Muscle layer of colon (tissue), 2 donors: ENCODE results near the gene PCDH19.

Source experiments
- H3K27ac ChIP-seq: one replicate; pipeline ENCODE4 v1.7.0; 2013; ENCODE audit warnings: low read depth, mild to moderate bottlenecking, low read length, moderate library complexity
- H3K27me3 ChIP-seq, 2 donors: one replicate each; pipeline ENCODE4 v1.7.0; 2013; ENCODE audit warnings: low read length in 2 of 2, mild to moderate bottlenecking in 2 of 2; ENCODE audit not compliant: insufficient read depth in 2 of 2, control insufficient read depth in 1 of 2
- H3K36me3 ChIP-seq: one replicate; pipeline ENCODE4 v1.7.0; 2013; ENCODE audit warnings: mild to moderate bottlenecking, low read length; ENCODE audit not compliant: insufficient read depth
- H3K4me1 ChIP-seq: one replicate; pipeline ENCODE4 v1.7.0; 2013; ENCODE audit warnings: mild to moderate bottlenecking, low read length; ENCODE audit not compliant: insufficient read depth
- H3K4me3 ChIP-seq, 2 donors: one replicate each; pipeline ENCODE4 v1.7.0; 2013; ENCODE audit warnings: low read length in 2 of 2, low read depth in 1 of 2, mild to moderate bottlenecking in 1 of 2, moderate library complexity in 1 of 2
- H3K9ac ChIP-seq: one replicate; pipeline ENCODE4 v1.7.0; 2013; ENCODE audit warnings: low read length
- H3K9me3 ChIP-seq: one replicate; pipeline ENCODE4 v1.7.0; 2013; ENCODE audit warnings: mild to moderate bottlenecking, low read length
- donor health status: abdominal sarcoma.
- donor health status: Adenocarcinoma of cecum.

The PCDH19 gene

GRCh38 chrX:100413229-100413628, 3.2 kb upstream of the PCDH19 start:
- H3K4me3 ChIP-seq, result no peak overlapping the region
- H3K4me1 ChIP-seq, result peaks cover 4% of the 10 kb centered on the region
- no peak overlapping the region for H3K9ac ChIP-seq
- H3K27me3 ChIP-seq, result peaks cover 25 to 41% of the 10 kb centered on the region in 2 donors
- no peak overlapping the region for H3K27ac ChIP-seq
- H3K9me3 ChIP-seq, result no peaks in the 10 kb centered on the region
- no peaks in the 10 kb centered on the region for H3K36me3 ChIP-seq

DNA sequence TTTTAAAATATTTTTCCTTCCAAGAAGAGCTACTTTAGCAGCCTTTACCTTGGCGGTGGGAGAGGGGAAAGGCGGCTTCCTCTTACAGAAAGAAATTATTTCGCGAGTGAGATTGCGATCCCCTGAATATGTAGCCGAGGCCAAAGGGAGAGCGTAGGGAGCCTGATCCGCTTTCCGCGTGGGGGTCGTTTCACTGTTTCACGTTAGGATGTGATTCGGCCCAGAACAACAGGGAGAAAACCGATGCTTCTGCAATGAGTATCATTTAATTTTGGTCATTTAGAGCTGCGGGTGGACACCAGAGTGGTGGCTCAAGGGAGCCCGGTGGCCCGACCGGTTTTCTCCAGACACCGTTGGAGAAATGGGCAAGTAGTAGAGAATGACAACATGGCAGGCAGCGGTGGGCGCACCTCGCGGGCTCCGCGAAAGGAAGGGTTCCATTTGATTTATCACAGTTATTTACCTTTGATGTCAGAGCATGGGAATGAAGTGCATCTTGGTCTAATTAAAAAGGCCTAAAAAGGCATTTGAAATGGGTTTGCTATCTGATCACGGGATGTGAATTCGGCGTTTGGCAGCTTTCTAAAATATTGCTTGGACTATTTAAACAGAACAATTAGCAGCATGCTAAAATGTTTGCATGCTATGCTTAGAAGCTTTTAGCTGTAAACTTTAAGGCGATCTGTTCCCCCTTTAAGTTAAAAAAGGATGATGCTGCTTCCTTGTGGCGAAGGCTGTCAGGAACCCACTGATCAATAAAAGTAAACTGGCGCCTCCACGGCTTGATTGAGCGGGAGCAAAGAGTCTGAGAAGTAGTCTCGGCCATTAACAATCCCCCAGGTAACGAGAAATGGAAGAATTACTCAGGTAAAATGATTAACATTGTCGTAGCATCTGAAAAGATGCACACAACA, 2.0 kb upstream of the PCDH19 start:
- Histone ChIP-seq H3K27me3 (peaks cover 31 to 53% of the 10 kb centered on the region in 2 donors), H3K9me3 (no peaks in the 10 kb centered on the region), H3K27ac (no peak overlapping the region), H3K4me1 (peaks cover 4% of the 10 kb centered on the region), H3K4me3 (no peak overlapping the region), H3K9ac (no peak overlapping the region), H3K36me3 (no peaks in the 10 kb centered on the region)

GRCh38 chrX:100410901-100411801, 1.1 kb upstream of the PCDH19 start:
- H3K27ac ChIP-seq, result no peak overlapping the region
- no peak overlapping the region for H3K4me3 ChIP-seq
- H3K4me1 ChIP-seq, result peaks cover 4% of the 10 kb centered on the region
- peaks cover 40 to 62% of the 10 kb centered on the region in 2 donors for H3K27me3 ChIP-seq
- H3K9ac ChIP-seq, result no peak overlapping the region
- no peaks in the 10 kb centered on the region for H3K36me3 ChIP-seq
- H3K9me3 ChIP-seq, result no peaks in the 10 kb centered on the region

DNA sequence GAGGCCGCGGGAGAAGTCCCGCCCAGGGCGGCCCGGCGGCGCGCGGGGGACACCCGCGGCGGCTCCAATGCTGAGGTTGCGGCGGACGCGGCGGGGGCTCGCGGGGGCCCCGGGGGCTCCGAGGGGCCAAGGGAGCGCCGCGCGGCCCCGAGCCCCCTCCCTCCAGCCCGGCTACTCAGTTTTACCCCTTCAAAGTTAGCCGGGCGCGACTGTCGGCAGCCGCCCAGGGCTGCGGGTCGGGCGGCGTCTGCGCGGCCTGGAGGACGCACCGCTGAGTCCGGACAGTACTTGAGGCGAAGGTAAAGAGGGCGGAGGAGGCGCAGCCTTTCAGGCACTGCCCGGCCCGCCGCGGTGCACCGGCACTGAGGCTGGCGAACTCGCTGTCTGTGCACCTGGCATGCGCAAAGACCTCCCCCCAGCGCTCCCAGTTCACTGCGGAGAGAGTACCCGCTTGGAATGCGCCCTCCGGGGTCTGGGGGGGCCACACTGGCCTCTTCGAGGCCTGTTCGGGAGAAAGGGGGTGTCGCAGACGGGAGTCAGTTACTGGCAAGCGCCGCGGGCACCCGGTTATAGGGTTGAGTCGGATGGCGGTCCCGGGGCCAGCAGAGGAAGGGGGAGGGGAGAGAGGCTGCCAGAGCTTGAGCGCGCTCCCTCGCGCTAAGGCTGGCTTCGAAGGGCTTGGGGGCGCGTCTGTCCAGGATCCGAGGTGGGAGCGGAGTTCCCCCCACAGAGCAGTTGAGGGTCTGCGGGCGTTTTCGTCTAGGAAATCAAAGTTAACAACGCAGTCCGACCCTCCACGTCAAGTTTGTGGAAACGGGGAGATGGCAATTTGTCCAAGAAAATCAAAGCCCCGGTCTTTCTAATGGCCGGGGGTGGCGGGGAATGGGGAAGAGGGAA, 1.1 kb downstream of the PCDH19 start:
- no peaks in the 10 kb centered on the region for H3K36me3 ChIP-seq
- peak overlapping the region in 1 of 2 donors; percentile 21 for H3K4me3 ChIP-seq
- H3K27me3 ChIP-seq, result peaks cover 57 to 84% of the 10 kb centered on the region in 2 donors
- H3K27ac ChIP-seq, result no peak overlapping the region
- H3K9ac ChIP-seq, result no peak overlapping the region
- peaks cover 4% of the 10 kb centered on the region for H3K4me1 ChIP-seq
- no peaks in the 10 kb centered on the region for H3K9me3 ChIP-seq

- Histone ChIP-seq H3K9me3 (no peaks in the 10 kb centered on the region), H3K27me3 (peaks cover 57 to 84% of the 10 kb centered on the region in 2 donors), H3K27ac (no peak overlapping the region), H3K9ac (no peak overlapping the region), H3K36me3 (no peaks in the 10 kb centered on the region), H3K4me3 (peak overlapping the region in 1 of 2 donors; percentile 14), H3K4me1 (peaks cover 4% of the 10 kb centered on the region)
Measured at GRCh38 chrX:100407784-100408712, 2.0 kb downstream of the PCDH19 start.

DNA sequence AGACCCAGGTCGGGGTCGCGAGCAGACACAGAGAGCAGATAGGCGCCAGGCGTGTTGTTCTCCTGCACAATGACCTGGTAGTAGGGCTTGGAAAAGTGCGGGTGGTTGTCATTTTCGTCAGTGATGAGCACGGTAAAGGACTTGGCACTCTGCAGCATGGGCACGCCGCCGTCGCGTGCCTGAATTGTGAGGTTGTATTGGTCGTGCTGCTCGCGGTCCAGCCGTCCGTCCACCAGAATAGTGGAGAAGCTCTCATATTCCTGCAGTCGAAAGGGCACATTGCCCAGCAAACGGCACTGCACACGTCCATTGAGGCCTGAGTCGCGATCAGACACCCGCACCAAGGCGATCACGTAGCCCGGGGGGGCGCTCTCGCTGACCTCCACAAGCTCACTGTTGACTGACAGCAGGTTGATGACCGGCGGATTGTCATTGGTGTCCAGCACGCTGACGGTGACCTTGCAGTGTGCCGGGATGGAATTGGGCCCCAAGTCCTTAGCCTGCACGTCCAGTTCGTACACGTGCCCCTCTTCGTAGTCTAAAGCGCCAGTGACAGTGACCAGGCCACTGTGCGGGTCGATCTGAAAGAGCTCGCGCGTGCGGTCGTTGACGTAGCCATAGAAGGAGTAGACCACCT, 2.8 kb downstream of the PCDH19 start:
- Histone ChIP-seq H3K9me3 (no peaks in the 10 kb centered on the region), H3K9ac (no peak overlapping the region), H3K4me3 (peak overlapping the region in 1 of 2 donors; percentile 14), H3K36me3 (no peaks in the 10 kb centered on the region), H3K27ac (no peak overlapping the region), H3K4me1 (peaks cover 4% of the 10 kb centered on the region), H3K27me3 (peaks cover 49 to 77% of the 10 kb centered on the region in 2 donors)

GRCh38 chrX:100405424-100405823, 4.6 kb downstream of the PCDH19 start:
- Histone ChIP-seq H3K9me3 (no peaks in the 10 kb centered on the region), H3K9ac (no peak overlapping the region), H3K4me3 (no peak overlapping the region), H3K27ac (no peak overlapping the region), H3K27me3 (peaks cover 33 to 65% of the 10 kb centered on the region in 2 donors), H3K36me3 (no peaks in the 10 kb centered on the region), H3K4me1 (peaks cover 4% of the 10 kb centered on the region)

GRCh38 chrX:100404851-100405250, 5.2 kb downstream of the PCDH19 start:
- H3K27me3 ChIP-seq, result peaks cover 33 to 66% of the 10 kb centered on the region in 2 donors
- H3K36me3 ChIP-seq, result no peaks in the 10 kb centered on the region
- H3K9ac ChIP-seq, result no peak overlapping the region
- no peaks in the 10 kb centered on the region for H3K9me3 ChIP-seq
- H3K4me1 ChIP-seq, result peaks cover 4% of the 10 kb centered on the region
- no peak overlapping the region for H3K4me3 ChIP-seq
- no peak overlapping the region for H3K27ac ChIP-seq

DNA sequence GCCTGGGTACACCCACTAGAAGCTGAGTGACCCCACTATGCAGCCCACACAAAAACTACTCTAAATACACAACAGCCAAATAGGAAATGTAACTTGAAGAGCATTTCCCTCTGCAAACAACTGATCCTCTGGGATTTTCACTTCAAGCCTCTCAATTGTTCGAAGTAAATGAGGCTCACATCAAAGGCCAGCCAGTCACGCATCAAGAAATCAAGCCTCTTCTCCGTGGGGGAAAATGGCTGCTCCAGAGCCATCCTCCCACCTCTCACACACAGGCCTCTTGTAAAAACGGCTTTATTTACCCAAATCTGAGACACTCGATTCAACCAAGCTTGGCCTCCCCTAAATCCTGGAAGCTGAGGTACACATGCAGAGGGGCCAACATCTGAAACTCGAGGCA, 14.3 kb downstream of the PCDH19 start:
- peaks cover 0 to 26% of the 10 kb centered on the region in 2 donors for H3K27me3 ChIP-seq
- H3K4me1 ChIP-seq, result no peaks in the 10 kb centered on the region
- H3K27ac ChIP-seq, result no peak overlapping the region
- H3K9me3 ChIP-seq, result no peaks in the 10 kb centered on the region
- H3K36me3 ChIP-seq, result no peaks in the 10 kb centered on the region
- H3K9ac ChIP-seq, result no peak overlapping the region
- H3K4me3 ChIP-seq, result no peak overlapping the region

DNA sequence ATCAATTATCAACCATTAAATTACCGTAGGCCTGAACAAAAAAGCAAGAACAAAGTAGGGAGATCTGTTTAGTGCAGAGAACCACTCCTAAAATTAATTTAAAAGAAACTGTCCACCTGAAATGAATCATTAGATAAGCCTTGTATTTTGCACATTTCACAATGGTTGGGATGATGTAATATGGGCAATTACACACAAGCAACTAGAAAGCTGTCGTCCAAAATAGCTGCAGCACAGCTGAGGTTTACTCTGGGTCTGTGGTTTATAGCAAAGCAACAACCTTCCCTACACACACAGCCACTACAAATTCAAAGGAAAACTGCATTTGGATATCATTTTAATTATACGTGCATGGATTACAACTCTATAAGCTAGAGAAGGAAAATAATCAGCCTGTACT, 28.5 kb downstream of the PCDH19 start:
- H3K27me3 ChIP-seq, result no peaks in the 10 kb centered on the region
- no peak overlapping the region for H3K9ac ChIP-seq
- no peaks in the 10 kb centered on the region for H3K9me3 ChIP-seq
- no peak overlapping the region for H3K27ac ChIP-seq
- H3K4me3 ChIP-seq, result no peak overlapping the region
- H3K4me1 ChIP-seq, result no peaks in the 10 kb centered on the region
- H3K36me3 ChIP-seq, result no peaks in the 10 kb centered on the region
